GM20000 (cell line): ENCODE measurements around the gene PNPLA4.

ENCODE experiments used
- DNase-seq: peaks from one replicate; pipeline ENCODE4 v3.0.0; 2012; ENCODE audit warnings: low spot score
- TF ChIP-seq, protein P1 (sequence below): IDR thresholded peaks from 2 replicates; pipeline ENCODE4 v1.5.1; 2012; ENCODE audit warnings: mild to moderate bottlenecking, control low read depth; ENCODE audit errors: extremely low read depth, missing control alignments

PNPLA4 gene

DNA sequence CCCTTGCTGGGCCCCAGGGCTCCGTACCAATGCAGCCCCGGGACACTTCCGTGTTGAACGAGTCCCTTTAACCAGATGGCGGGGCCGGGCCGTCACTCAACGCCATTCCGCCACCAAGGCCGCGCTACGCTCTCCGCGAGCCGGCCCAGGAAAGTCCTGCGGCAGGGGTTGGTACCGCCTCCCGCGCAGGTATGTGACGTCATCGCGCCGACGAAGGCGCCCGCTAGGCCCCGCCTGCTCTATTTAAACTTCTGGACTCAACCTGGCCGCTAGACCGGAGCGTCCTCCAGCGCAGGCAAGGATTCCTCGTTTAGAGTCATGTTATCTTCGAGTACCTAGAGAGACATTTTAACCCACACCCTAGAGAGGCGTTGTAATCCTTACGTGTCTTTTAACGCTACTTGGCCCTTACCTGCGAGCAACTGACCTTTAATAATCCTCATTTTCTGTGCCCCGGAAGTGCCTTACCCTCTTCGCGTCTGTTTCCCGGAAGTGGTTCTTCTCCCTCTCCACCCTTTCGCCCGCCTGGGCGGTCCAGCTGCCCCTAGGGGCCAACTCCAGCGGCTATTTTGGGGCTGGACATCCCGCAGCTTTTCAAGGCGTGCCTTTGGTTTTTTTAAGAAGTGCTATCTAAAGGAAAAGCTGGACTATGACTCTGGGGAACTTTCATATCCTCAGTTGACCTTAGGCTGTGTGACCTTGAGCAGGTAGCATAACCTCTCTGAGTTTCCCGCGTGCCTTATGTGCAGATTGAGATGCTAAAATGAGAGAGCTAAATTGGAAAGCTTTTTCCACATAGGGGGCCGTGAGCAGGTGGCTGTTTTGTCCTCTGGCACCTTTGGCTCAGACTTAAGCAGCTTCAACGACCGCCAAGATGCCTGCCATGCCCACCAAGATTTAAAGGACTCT is at the start of gene PNPLA4:
PNPLA4 (minus strand) TSS at position 155 of the 909 bp plus-strand sequence. CDS start 1,294 bp downstream, outside the sequence.
- peak; percentile 76 for DNase-seq
- TF ChIP-seq, protein P1, sequence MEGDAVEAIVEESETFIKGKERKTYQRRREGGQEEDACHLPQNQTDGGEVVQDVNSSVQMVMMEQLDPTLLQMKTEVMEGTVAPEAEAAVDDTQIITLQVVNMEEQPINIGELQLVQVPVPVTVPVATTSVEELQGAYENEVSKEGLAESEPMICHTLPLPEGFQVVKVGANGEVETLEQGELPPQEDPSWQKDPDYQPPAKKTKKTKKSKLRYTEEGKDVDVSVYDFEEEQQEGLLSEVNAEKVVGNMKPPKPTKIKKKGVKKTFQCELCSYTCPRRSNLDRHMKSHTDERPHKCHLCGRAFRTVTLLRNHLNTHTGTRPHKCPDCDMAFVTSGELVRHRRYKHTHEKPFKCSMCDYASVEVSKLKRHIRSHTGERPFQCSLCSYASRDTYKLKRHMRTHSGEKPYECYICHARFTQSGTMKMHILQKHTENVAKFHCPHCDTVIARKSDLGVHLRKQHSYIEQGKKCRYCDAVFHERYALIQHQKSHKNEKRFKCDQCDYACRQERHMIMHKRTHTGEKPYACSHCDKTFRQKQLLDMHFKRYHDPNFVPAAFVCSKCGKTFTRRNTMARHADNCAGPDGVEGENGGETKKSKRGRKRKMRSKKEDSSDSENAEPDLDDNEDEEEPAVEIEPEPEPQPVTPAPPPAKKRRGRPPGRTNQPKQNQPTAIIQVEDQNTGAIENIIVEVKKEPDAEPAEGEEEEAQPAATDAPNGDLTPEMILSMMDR, result no peak

DNA sequence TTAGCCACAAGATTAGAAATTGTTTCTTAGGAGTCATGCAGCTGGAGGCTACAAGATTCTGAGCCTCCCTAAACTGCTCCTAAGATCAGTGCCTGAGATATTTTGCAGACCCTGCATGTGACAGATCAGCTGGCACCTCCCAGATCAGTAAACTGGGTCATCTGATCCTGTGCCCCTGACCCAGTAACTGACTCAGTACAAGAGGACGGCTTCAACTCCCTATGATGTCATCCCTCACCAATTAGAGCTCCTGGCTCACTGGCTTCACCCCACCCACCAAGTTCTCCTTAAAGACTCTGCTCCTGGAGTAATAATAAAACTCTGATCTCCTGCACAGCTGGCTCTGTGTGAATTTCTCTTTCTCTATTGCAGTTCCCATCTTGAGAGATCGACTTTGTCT is 45.4 kb upstream of the PNPLA4 start:
- no peak for DNase-seq
- TF ChIP-seq, protein P1, result no peak

- TF ChIP-seq, protein P1, result no peak
- DNase-seq, result no peak
These were observed 43.2 kb upstream of the PNPLA4 start for GRCh38 chrX:7970428-7970827.

GRCh38 chrX:7965436-7965835 is 38.2 kb upstream of the PNPLA4 start:
- no peak for DNase-seq
- TF ChIP-seq, protein P1, result no peak

- no peak for DNase-seq
- TF ChIP-seq, protein P1, result no peak
These were observed 33.0 kb upstream of the PNPLA4 start for GRCh38 chrX:7960246-7960645.

GRCh38 chrX:7953446-7953845 is 26.2 kb upstream of the PNPLA4 start:
- no peak for DNase-seq
- TF ChIP-seq, protein P1, result no peak

GRCh38 chrX:7950865-7951264 is 23.7 kb upstream of the PNPLA4 start:
- TF ChIP-seq, protein P1, result no peak
- peak; percentile 8 for DNase-seq
